B cell (primary cell): Measurements from ENCODE around the gene PPP1R12C. TPM values are rescaled to one million over a fixed set of nuclear protein-coding genes. Genes with fewer than 3 reads are reported as not detected.
A peak's percentile ranks its signal among the peaks of the same experiment; 100 is the strongest.

Source experiments
- ATAC-seq: fragments of 200-7000 bp; cut with Tn5 transposase; one replicate; pipeline ENCODE4 v1.10.0; 2021; ENCODE audit warnings: low read depth, mild to moderate bottlenecking, moderate number of reproducible peaks, moderate library complexity
- CTCF ChIA-PET: fragments of 350-600 bp; sonication (Branson Sonifier 250); formaldehyde crosslinking; loops from one replicate; lab custom pipeline; 2021; ENCODE audit warnings: antibody characterized with exemption, inconsistent platforms; lab: Charles Lee
- POLR2A ChIA-PET: fragments of 350-600 bp; sonication (Branson Sonifier 250); formaldehyde crosslinking; loops from one replicate; lab custom pipeline; 2021; ENCODE audit warnings: antibody characterized with exemption; lab: Charles Lee
- DNase-seq: peaks from one replicate; pipeline ENCODE4 v3.0.0; 2013
- H2AFZ ChIP-seq: 2 replicates; pipeline ENCODE4 v1.6.1; 2012; ENCODE audit warnings: mild to moderate bottlenecking, low read depth, low read length; ENCODE audit not compliant: insufficient read depth, poor library complexity, severe bottlenecking
- H3K27ac ChIP-seq, 2 donors: 1 replicate in 1 of 2; 2 replicates in 1 of 2; pipeline ENCODE4 v1.5.1; 2012 to 2013; ENCODE audit warnings: low read length in 2 of 2, mild to moderate bottlenecking in 2 of 2, moderate library complexity in 1 of 2
- H3K27me3 ChIP-seq, 4 experiments: fragments of 200-600 bp in 1 of 4; sonication (generic) in 1 of 4; replicated peaks in 1 of 4; 1 replicate in 2 of 4; 2 replicates in 2 of 4; pipeline versions ENCODE4 v1.6.1 to v1.7.0; 2013 to 2016; ENCODE audit warnings: low read length in 3 of 4, mild to moderate bottlenecking in 2 of 4, mixed read lengths in 1 of 4, moderate library complexity in 1 of 4; ENCODE audit not compliant: insufficient read depth in 4 of 4, control insufficient read depth in 3 of 4; ENCODE audit errors: control extremely low read depth in 1 of 4
- H3K36me3 ChIP-seq, 2 experiments: replicated peaks in 1 of 2; 1 replicate in 1 of 2; 2 replicates in 1 of 2; pipeline versions ENCODE4 v1.6.1 to v1.7.1; 2013; ENCODE audit warnings: low read length in 1 of 2; ENCODE audit not compliant: insufficient read depth in 2 of 2, control insufficient read depth in 1 of 2; ENCODE audit errors: control extremely low read depth in 1 of 2, extremely low read depth in 1 of 2
- H3K4me1 ChIP-seq, 2 donors: fragments of 200-600 bp in 1 of 2; sonication (generic) in 1 of 2; 1 replicate in 1 of 2; 2 replicates in 1 of 2; pipeline versions ENCODE4 v1.5.1 to v1.6.1; 2013 to 2017; ENCODE audit warnings: low read length in 2 of 2; ENCODE audit not compliant: control insufficient read depth in 2 of 2, insufficient read depth in 2 of 2
- H3K4me2 ChIP-seq: replicated peaks from 2 replicates; pipeline ENCODE3; 2012; ENCODE audit warnings: mild to moderate bottlenecking, low read depth, low read length; ENCODE audit not compliant: poor library complexity, severe bottlenecking
- H3K4me3 ChIP-seq, 5 experiments: fragments of 200-600 bp in 1 of 5; sonication (generic) in 1 of 5; 1 replicate in 3 of 5; 2 replicates in 2 of 5; pipeline versions ENCODE4 v1.5.1 to v1.7.0; 2011 to 2016; ENCODE audit warnings: low read length in 4 of 5, mild to moderate bottlenecking in 4 of 5, low read depth in 2 of 5, control low read depth in 1 of 5, moderate library complexity in 1 of 5; ENCODE audit not compliant: insufficient read depth in 1 of 5; ENCODE audit errors: control extremely low read depth in 1 of 5, extremely low read depth in 1 of 5
- H3K79me2 ChIP-seq: fragments of 200-600 bp; sonication (generic); one replicate; pipeline ENCODE4 v1.6.0; 2016; ENCODE audit warnings: low read length; ENCODE audit not compliant: control insufficient read depth, insufficient read depth
- H3K9ac ChIP-seq: fragments of 200-600 bp; sonication (generic); 2 replicates; pipeline ENCODE4 v1.6.1; 2017; ENCODE audit warnings: mild to moderate bottlenecking, low read length, moderate library complexity
- H3K9me3 ChIP-seq, 3 donors: one replicate each; pipeline versions ENCODE4 v1.6.1 to v1.7.1; 2013; ENCODE audit warnings: low read length in 2 of 3; ENCODE audit not compliant: control insufficient read depth in 2 of 3, insufficient read depth in 1 of 3; ENCODE audit errors: control extremely low read depth in 1 of 3
- H4K20me1 ChIP-seq: 2 replicates; pipeline ENCODE4 v1.6.0; 2012; ENCODE audit warnings: mild to moderate bottlenecking, low read length; ENCODE audit not compliant: insufficient read depth, control insufficient read depth, poor library complexity, severe bottlenecking
- H3K27ac Mint-ChIP-seq: one replicate; pipeline ENCODE4 v1.8.0; 2021; ENCODE audit warnings: mixed read lengths
- H3K27me3 Mint-ChIP-seq: one replicate; pipeline ENCODE4 v1.8.0; 2021; ENCODE audit warnings: mixed read lengths
- H3K4me1 Mint-ChIP-seq: one replicate; pipeline ENCODE4 v1.8.0; 2021; ENCODE audit warnings: mixed read lengths
- H3K4me3 Mint-ChIP-seq: one replicate; pipeline ENCODE4 v1.8.0; 2021; ENCODE audit warnings: mixed read lengths
- H3K9me3 Mint-ChIP-seq: one replicate; pipeline ENCODE4 v1.8.0; 2022; ENCODE audit warnings: mixed read lengths; ENCODE audit not compliant: insufficient read depth
- EZH2 ChIP-seq: IDR thresholded peaks from 2 replicates; pipeline ENCODE4 v1.6.1; 2012; ENCODE audit warnings: borderline replicate concordance, low read depth, mild to moderate bottlenecking, moderate library complexity, low read length; ENCODE audit not compliant: insufficient read depth, poor library complexity, severe bottlenecking
- whole genome bisulfite sequencing: methylation state at CpG from one replicate; pipeline ENCODE4 v1.1.5; 2013; ENCODE audit warnings: missing lambda C conversion rate; ENCODE audit not compliant: insufficient coverage; 5-methylcytosine and 5-hydroxymethylcytosine counted together
- intact Hi-C: fragments of 100-400 bp; cut with micrococcal nuclease; formaldehyde crosslinking; loops from one replicate; pipeline ENCODE4 v1.10.0; 2022
- polyA plus RNA-seq: library from polyadenylated mRNA; depleted of rRNA; stranded (reverse); fragments of >200 nt; gene quantifications from 2 replicates; pipeline ENCODE4 v1.2.3, GENCODE V29; 2012
- total RNA-seq, 2 donors: library from RNA; stranded (reverse); fragments of 120-200 nt in 1 of 2; gene quantifications; 1 replicate in 1 of 2; 2 replicates in 1 of 2; pipeline versions ENCODE4 v1.2.3 to v1.2.4, GENCODE V29; 2013 to 2022
- TF ChIP-seq, protein P1 (sequence below): fragments of 200-600 bp; IDR thresholded peaks from one replicate; pipeline ENCODE4 v1.8.0; 2022; ENCODE audit warnings: antibody characterized with exemption, mild to moderate bottlenecking

The PPP1R12C gene
- total and polyA plus RNA-seq, 2 donors (not counting 1 experiment from before 2014, with no cell fraction given): 145 to 179 TPM

- H3K79me2 ChIP-seq: no peaks in the 10 kb centered on the region
- H3K27me3 ChIP-seq: peaks cover 0 to 70% (median 26%) of the 10 kb centered on the region in 4 experiments
- H3K4me1 ChIP-seq: peaks cover 13 to 18% of the 10 kb centered on the region in 2 donors
- peaks cover 0 to 29% (median 0%) of the 10 kb centered on the region in 3 donors for H3K9me3 ChIP-seq
- H3K4me3 Mint-ChIP-seq: peak within 1 kb of the TSS; percentile 34
- peaks cover 10% of the 10 kb centered on the region for H3K4me1 Mint-ChIP-seq
- H3K27me3 Mint-ChIP-seq: peaks cover 60% of the 10 kb centered on the region
- H3K4me3 ChIP-seq: peak within 1 kb of the TSS in 1 of 5 experiments; percentile 1
- WGBS: 1% methylated on average over 14 of the region's 33 CpGs
- H3K27ac ChIP-seq: no peak within 1 kb of the TSS
- peak within 1 kb of the TSS; percentile 47 for H3K4me2 ChIP-seq
- CTCF ChIA-PET: interaction anchor here (1.2 kb wide), 1 partner anchor 25 kb away, joined by 3 read pairs; no protein-coding TSS in a partner anchor
- H3K9me3 Mint-ChIP-seq: peaks cover 4% of the 10 kb centered on the region
- no peaks in the 10 kb centered on the region for H4K20me1 ChIP-seq
- DNase-seq (peak; percentile 72), ATAC-seq (peak; percentile 43)
- H3K9ac ChIP-seq: peak within 1 kb of the TSS; percentile 11
- no peak within 1 kb of the TSS for H2AFZ ChIP-seq
- no peak within 1 kb of the TSS for H3K27ac Mint-ChIP-seq
- intact Hi-C loops: no loop called here
- TF ChIP-seq, protein P1, sequence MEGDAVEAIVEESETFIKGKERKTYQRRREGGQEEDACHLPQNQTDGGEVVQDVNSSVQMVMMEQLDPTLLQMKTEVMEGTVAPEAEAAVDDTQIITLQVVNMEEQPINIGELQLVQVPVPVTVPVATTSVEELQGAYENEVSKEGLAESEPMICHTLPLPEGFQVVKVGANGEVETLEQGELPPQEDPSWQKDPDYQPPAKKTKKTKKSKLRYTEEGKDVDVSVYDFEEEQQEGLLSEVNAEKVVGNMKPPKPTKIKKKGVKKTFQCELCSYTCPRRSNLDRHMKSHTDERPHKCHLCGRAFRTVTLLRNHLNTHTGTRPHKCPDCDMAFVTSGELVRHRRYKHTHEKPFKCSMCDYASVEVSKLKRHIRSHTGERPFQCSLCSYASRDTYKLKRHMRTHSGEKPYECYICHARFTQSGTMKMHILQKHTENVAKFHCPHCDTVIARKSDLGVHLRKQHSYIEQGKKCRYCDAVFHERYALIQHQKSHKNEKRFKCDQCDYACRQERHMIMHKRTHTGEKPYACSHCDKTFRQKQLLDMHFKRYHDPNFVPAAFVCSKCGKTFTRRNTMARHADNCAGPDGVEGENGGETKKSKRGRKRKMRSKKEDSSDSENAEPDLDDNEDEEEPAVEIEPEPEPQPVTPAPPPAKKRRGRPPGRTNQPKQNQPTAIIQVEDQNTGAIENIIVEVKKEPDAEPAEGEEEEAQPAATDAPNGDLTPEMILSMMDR: no peak
- no peak for TF ChIP-seq EZH2
- no peaks in the 10 kb centered on the region for H3K36me3 ChIP-seq
- POLR2A ChIA-PET: no interaction called here
These were observed 49.3 kb upstream of the PPP1R12C start, which contains the start of gene DNAAF3 for GRCh38 chr19:55166530-55167268. TSS of gene DNAAF3 (minus strand) at chr19:55166613. CDS start at chr19:55166413, 200 bp downstream.
